ENCODE results near the gene TFIP11.

GRCh38 chr22:26442086-26442756 is 70.1 kb downstream of the TFIP11 start:
- TF ChIP-seq, protein P1, sequence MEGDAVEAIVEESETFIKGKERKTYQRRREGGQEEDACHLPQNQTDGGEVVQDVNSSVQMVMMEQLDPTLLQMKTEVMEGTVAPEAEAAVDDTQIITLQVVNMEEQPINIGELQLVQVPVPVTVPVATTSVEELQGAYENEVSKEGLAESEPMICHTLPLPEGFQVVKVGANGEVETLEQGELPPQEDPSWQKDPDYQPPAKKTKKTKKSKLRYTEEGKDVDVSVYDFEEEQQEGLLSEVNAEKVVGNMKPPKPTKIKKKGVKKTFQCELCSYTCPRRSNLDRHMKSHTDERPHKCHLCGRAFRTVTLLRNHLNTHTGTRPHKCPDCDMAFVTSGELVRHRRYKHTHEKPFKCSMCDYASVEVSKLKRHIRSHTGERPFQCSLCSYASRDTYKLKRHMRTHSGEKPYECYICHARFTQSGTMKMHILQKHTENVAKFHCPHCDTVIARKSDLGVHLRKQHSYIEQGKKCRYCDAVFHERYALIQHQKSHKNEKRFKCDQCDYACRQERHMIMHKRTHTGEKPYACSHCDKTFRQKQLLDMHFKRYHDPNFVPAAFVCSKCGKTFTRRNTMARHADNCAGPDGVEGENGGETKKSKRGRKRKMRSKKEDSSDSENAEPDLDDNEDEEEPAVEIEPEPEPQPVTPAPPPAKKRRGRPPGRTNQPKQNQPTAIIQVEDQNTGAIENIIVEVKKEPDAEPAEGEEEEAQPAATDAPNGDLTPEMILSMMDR (IDR thresholded peaks at IDR 0.05): no peak
- no peak for TF ChIP-seq POLR2AphosphoS5 (IDR thresholded peaks at IDR 0.05; ENCODE audit: low read depth, low read length)
- no peak for TF ChIP-seq TCF7L2 (IDR thresholded peaks at IDR 0.05; ENCODE audit: low read depth, low read length)
- TF ChIP-seq REST (IDR thresholded peaks at IDR 0.05; ENCODE audit: insufficient read depth in 1 of 2, low read depth in 2 of 2, low read length in 1 of 2): no peak
- TF ChIP-seq SIN3A (IDR thresholded peaks at IDR 0.05; ENCODE audit: borderline replicate concordance, insufficient read depth, low read depth, low read length): no peak
